OCI-M1 (cell line): Measurements from ENCODE around the gene C1QL2.

Source experiments
- DNase-seq: peaks from one replicate; lab custom pipeline; 2025; lab: John Stamatoyannopoulos, UW

The C1QL2 gene

DNA sequence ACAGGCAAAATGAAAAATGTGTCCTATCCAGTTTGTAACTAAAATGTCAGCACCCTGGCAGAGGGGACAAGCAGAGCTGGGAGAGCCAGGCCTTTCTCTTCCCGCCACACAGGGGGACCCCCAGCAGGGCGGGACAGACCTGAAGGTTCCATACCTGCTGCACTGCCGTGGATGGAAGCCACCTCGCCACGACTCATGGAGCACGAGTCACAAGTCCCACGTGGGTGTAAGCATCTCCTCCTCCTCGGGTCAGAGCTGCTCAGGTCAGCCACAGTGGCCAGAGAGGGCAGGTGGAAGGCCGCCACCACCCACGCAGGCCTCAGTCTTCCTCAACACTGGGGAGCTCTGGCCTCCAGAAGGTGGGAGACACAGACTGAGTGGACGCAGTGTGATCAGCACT lies 21.0 kb downstream of the C1QL2 start:
- no peak for DNase-seq

GRCh38 chr2:119136872-119137271 lies 21.7 kb downstream of the C1QL2 start:
- DNase-seq: no peak

DNA sequence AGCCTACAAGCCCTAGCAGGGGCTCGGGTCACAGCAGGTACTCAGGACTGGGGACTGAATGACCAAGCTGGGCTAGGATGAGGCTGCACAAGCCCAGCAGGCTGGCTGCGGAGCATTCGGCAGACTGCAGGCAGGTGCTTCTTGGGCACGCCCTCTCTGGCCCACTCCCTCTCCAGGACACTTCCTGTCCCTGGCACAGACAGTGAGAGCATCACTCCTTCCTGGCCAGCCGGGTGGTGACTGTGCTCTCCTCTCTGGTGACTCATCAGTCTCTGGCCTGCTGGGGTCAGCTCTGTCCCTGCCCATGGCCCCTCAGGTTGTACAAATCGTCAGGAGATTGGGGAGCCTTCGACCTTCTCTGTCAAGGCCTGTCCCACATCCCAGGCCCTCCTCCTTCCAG lies 22.5 kb downstream of the C1QL2 start:
- DNase-seq: no peak

DNA sequence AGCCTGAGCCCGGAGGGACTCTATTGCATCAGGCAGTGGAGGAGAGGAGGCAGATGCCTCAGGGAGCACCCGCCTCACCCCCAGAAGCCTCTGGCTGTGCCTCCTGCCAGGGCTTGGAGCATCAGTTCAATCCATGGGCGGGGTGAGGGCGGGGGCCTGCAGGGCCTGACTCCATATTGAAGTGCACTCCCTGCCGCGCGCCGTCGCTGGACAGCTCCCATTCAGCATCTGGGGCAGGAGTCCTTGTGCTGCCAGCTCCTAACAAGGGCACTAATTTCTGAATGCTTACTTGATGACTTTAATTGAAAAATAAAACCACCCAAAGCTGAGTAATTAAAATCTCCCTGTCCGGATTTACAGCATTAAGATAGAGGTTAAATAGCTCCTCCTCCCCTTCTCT lies 23.8 kb downstream of the C1QL2 start:
- DNase-seq: no peak

DNA sequence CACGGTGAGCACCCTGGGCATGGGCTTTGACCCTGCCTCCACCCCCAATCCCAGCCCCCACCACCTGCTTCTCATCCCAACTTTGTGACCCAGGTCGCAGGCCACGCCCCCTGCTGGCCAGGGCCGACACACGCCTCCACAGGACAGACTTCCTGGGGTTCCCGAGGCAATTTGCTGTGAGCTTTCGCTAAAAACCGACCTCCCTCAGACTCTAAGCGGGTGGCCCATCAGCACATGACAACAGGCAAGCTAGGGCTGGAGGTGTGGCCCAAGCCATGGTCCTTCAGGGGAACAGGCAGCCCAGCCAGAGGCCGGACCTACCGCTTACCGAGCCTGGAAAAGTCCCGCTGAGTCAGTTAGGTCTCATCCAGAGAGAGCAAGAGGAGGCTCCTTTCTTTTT lies 31.9 kb downstream of the C1QL2 start:
- peak; percentile 4 for DNase-seq

DNA sequence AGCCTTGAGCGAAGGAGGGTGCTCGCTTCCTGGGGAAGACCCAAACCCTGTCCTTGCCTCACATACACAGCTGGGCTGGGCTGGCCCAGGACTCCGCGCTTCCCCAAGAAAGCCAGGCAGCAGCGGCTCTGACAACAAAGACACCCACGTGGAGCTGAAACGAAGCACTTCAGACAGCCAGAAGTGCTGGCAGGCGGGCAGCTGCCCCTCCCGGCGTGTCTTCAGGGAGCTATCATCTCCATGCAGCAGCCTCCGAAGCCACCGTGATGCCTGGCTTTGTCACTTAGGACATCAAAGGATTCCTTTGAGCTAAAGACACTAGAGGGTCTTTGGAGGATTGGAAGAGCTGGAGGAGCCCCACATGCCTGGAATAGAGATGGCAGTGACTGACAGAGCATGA lies 35.2 kb downstream of the C1QL2 start:
- no peak for DNase-seq

DNA sequence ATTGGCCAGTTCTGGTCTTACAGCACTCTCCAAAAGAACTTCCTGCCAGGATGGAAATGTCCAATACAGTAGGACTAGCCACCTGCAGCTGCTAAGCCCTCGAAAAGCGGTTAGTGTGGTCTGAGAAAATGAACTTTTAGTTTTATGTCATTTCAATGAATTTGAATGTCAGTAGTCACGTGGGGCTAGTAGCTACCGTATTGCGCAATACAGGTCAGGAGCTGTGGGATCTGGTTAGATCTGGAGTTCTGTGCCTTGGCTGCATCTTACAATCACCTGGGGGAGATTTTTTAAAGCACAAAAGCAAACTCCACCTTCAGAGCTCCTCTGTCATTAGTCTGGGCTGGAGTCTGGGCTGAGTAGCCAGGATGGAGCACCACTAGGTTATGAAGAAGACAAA lies 35.9 kb downstream of the C1QL2 start:
- peak; percentile 45 for DNase-seq

- DNase-seq: no peak
These were observed 38.4 kb downstream of the C1QL2 start for GRCh38 chr2:119119999-119120756.

DNA sequence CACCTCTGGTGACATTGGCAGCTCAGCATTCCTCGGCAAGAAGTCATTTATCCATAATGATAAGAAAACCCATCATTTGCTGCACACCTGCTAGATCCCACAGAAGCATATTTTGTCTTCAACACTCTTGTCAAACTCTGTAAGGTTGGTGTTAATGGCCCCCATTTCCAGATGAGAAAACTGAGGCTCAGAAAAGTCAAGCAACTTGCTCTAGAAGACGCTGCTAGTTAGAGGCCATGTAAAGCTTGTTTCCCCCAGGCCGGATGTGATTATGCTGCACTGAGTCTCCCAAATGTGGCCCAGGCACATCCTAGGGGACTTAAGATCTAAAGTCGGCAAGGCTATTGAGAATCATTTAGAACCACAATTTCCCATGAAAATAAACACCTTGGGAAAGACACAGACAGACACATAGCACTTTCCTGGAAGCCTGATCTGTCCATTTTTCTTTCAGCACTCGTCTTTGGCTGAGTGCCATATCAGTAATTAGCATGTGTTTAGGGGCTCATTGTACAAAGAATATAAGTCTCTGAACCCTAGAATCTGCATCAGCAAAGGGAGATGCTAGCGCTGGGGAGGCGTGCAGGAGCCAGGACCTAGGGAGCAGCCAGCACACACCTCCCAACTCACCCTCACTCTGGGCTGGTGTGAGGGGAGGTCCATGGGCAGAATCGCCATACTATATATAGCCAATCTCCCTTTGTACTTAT lies 39.3 kb downstream of the C1QL2 start:
- DNase-seq: no peak

- DNase-seq: no peak
These were observed 40.4 kb downstream of the C1QL2 start for GRCh38 chr2:119117891-119118882.

DNA sequence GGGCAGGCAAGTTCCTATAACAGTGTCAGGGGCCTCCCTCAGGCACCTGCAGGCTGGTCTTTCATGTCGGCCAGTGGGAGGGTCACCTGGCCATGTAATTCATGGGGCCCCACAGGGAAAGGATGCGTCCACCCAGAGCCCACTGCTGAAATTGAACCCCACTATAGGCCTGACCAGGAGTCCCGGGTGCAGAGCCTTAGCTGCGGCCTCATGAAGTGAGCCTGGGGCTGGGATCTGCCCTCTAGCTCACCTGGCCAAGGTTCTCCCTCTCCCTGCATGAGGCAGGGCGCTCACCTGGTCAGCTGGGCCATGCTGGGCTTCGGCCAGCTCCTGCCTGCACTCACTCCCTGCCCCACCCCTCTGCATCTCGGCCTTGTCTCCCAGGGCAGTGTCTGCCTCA lies 41.1 kb downstream of the C1QL2 start:
- no peak for DNase-seq

DNA sequence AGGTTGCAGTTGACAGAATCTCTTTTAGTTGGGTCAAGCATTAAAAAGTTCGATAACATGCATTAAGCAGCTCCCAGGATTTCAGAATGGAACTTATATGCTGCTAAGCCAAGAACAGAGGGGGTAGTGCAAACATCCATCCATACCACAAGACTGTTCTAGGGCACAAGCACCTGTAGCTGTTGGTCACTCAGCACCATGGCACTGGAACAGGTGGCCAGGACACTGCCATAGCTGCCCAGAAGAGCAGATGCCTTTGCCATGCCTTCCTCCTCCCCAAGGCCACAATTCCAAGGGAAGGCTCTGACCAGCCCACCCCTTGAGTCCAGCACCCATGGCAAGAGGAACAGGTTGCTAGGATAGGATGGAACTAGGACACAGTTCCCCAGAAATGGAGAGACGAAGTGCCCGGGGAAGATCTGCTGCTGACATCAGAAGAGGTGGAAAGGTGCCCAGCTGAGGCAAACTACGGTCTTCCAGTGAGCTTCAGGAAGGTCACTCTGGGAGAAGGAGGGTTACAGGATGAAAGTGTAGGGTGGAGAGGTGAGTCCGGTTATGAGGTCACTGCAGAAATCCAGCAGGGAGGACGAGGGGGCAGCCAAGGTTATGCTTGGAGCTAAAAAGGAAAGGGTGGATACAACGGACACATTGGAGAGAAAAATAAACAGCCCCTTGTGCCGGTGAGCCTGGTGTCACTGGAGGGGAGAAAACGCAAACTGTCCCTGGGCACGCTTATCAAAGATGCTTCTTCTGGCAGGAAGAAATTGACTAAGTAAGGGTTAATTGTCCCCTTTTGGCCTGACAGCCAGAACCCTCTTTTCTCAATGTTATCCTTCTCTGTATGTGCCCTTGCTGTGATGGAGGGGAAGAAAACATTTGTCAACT lies 41.9 kb downstream of the C1QL2 start:
- DNase-seq: no peak

- no peak for DNase-seq
These were observed 44.3 kb downstream of the C1QL2 start for GRCh38 chr2:119114266-119114665.

GRCh38 chr2:119113489-119113770 lies 45.1 kb downstream of the C1QL2 start:
- no peak for DNase-seq

- DNase-seq: no peak
These were observed 45.6 kb downstream of the C1QL2 start for GRCh38 chr2:119112770-119113488.

GRCh38 chr2:119112230-119112629 lies 46.3 kb downstream of the C1QL2 start:
- DNase-seq: no peak

- DNase-seq: no peak
These were observed 47.2 kb downstream of the C1QL2 start for GRCh38 chr2:119111115-119111975.

GRCh38 chr2:119109866-119110265 lies 48.7 kb downstream of the C1QL2 start:
- no peak for DNase-seq

DNA sequence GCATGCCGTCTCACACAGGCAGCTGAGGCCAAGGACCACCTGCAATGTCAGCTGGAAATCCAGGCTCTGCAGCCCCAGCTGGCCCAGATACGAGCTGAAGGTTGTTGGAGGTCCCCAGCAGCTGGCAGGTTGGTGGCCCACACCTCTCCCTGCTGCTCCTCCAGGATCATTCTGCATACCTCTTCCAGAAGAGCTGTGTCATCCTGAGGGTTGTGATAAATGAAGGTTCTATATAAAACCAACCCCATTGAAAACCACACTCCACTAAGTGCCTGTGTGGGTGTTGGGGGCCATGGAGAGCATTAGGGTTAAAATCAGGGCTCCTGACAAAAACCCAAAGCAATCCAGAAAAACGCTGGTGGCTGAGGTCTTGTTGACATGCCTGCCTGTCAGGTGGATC lies 50.4 kb downstream of the C1QL2 start:
- DNase-seq: no peak

DNA sequence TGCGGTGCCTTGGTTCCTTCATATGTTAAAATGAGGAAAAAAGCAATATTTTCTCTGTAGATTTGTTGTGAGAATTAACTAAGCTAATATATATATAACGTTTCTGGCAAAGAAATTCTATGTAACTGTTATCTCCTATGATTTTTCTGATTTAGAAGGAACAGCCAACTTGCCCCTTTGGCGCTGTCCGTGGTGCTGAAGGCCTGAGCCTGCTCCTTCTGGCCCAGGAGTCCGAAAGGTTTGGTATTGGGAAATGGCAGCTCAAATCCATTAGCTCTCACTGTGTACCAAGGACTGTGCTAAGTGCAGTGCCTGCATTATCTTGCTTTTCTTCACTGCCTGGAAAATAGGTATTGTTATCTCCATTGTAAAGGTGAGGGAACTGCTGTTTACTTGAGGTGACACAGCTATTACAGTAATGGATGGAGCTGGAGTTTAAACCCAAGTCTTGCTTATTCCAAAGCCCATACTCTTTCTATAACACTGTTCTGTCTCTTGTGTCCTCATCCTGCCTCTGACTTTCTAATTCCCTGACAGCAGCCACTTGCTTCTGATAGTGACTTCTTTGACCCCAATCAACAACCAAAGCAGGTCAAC lies 52.2 kb downstream of the C1QL2 start:
- peak; percentile 59 for DNase-seq
